K562 (cell line): ENCODE measurements around the gene BBX.
"Not testable (repeated sequence)": the region's sequence is repeated elsewhere in the genome, so short reads cannot be mapped to it uniquely, and the experiment has no call there.

Experiments used
- COPS2 ChIP-seq: fragments of 450-650 bp; conservative IDR thresholded peaks from 2 replicates; pipeline ENCODE4 v1.6.1; 2016; ENCODE audit warnings: mild to moderate bottlenecking, moderate library complexity
- EGR1 ChIP-seq: fragments of 450-650 bp; conservative IDR thresholded peaks from 2 replicates; pipeline ENCODE4 v1.6.1; 2017; ENCODE audit warnings: mild to moderate bottlenecking
- MAZ ChIP-seq, 2 experiments: fragments of 450-650 bp in 1 of 2; sonication (generic) in 1 of 2; formaldehyde crosslinking; IDR thresholded peaks in 1 of 2; conservative IDR thresholded peaks in 1 of 2; 2 replicates each; pipeline versions ENCODE4 v1.4.0 to v1.5.0; 2020; ENCODE audit warnings: mild to moderate bottlenecking in 1 of 2, missing genetic modification reagents in 1 of 2
- POLR2A ChIP-seq: fragments of 450-650 bp; conservative IDR thresholded peaks from 2 replicates; pipeline ENCODE4 v1.6.1; 2016
- RBBP5 ChIP-seq: fragments of 200-600 bp; sonication (generic); IDR thresholded peaks from 2 replicates; pipeline ENCODE4 v1.6.1; 2012; ENCODE audit warnings: borderline replicate concordance, mild to moderate bottlenecking, low read length, control low read depth, inconsistent platforms; ENCODE audit not compliant: insufficient read depth, poor library complexity, severe bottlenecking
- RBFOX2 ChIP-seq: fragments of 200-400 bp; formaldehyde crosslinking; IDR thresholded peaks from 2 replicates; pipeline ENCODE4 v1.6.1; 2017; ENCODE audit warnings: low read depth, mild to moderate bottlenecking, low read length, moderate library complexity
- SAP30 ChIP-seq: fragments of 200-600 bp; sonication (generic); IDR thresholded peaks from 2 replicates; pipeline ENCODE4 v1.6.1; 2012; ENCODE audit warnings: borderline replicate concordance, low read depth, mild to moderate bottlenecking, moderate library complexity, low read length, control low read depth, inconsistent platforms; ENCODE audit not compliant: insufficient read depth, poor library complexity, severe bottlenecking
- SMARCC2 ChIP-seq: fragments of 450-650 bp; IDR thresholded peaks from 2 replicates; pipeline ENCODE4 v1.6.1; 2017; ENCODE audit warnings: antibody characterized with exemption, moderate library complexity, mild to moderate bottlenecking, low read depth
- YY1 ChIP-seq, 3 experiments: IDR thresholded peaks; 2 replicates each; pipeline ENCODE4 v1.6.1; 2011; ENCODE audit warnings: low read length in 2 of 3, mild to moderate bottlenecking in 2 of 3, moderate library complexity in 2 of 3, borderline replicate concordance in 1 of 3, control low read depth in 1 of 3, low read depth in 1 of 3; ENCODE audit not compliant: insufficient read depth in 3 of 3, insufficient replicate concordance in 2 of 3, control insufficient read depth in 1 of 3, insufficient read length in 1 of 3; ENCODE audit errors: extremely low read depth in 1 of 3
- ZNF146 ChIP-seq: IDR thresholded peaks from one replicate; pipeline ENCODE4 v1.6.1; 2018; ENCODE audit warnings: missing compliant biosample characterization; ENCODE audit not compliant: unreplicated experiment
- ZNF778 ChIP-seq: fragments of 450-650 bp; formaldehyde crosslinking; IDR thresholded peaks from 2 replicates; pipeline ENCODE4 v1.4.0; 2020; ENCODE audit warnings: mild to moderate bottlenecking, moderate library complexity
- TF ChIP-seq, protein P1 (sequence below), 3 experiments: IDR thresholded peaks in 2 of 3; conservative IDR thresholded peaks in 1 of 3; 2 replicates each; pipeline ENCODE4 v1.5.1; 2011 to 2012; ENCODE audit warnings: low read length in 3 of 3, mild to moderate bottlenecking in 3 of 3, control low read depth in 2 of 3, improper control_type of control experiment in 1 of 3, inconsistent platforms in 1 of 3, low read depth in 1 of 3, mixed read lengths in 1 of 3, moderate library complexity in 1 of 3; ENCODE audit not compliant: insufficient read depth in 2 of 3
- TF ChIP-seq, protein P2 (sequence below): fragments of 150-350 bp; IDR thresholded peaks from 2 replicates; pipeline ENCODE4 v1.6.1; 2014; ENCODE audit warnings: low read depth, mild to moderate bottlenecking, low read length, borderline replicate concordance

DNA sequence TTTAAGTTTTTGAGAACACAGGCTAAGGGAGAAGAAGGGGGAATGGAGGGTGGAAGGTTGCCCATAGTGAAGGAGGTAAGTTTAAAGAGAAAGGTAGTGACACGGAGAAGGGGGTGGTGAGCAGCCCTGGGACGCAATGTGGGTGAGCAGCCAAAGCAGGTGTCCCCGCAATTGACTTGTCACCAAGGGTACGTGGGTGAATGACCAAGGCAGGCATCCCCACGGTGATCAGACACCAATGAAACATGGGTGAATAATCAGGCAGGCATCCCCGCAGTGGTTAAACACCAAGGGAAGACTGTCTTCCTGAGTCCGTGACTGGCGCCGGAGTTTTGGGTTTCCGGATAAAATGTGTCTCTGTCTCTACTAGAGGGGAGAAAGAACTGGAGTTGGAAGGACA, 48.3 kb downstream of the BBX start:
- not testable (repeated sequence) for TF ChIP-seq RBBP5; MAZ (CRISPR knock-in tag; conservative IDR thresholded peaks at IDR 0.05 in 1 of 2, IDR thresholded peaks at IDR 0.05 in 1 of 2); POLR2A; SMARCC2; COPS2; SAP30; ZNF146 (CRISPR knock-in tag); YY1 (IDR thresholded peaks at IDR 0.05; ENCODE audit: borderline replicate concordance in 1 of 3, control insufficient read depth in 1 of 3, extremely low read depth in 1 of 3, insufficient read depth in 3 of 3, insufficient read length in 1 of 3, insufficient replicate concordance in 2 of 3, low read depth in 1 of 3, low read length in 2 of 3); EGR1; RBFOX2; ZNF778 (CRISPR knock-in tag)
- TF ChIP-seq, protein P1, sequence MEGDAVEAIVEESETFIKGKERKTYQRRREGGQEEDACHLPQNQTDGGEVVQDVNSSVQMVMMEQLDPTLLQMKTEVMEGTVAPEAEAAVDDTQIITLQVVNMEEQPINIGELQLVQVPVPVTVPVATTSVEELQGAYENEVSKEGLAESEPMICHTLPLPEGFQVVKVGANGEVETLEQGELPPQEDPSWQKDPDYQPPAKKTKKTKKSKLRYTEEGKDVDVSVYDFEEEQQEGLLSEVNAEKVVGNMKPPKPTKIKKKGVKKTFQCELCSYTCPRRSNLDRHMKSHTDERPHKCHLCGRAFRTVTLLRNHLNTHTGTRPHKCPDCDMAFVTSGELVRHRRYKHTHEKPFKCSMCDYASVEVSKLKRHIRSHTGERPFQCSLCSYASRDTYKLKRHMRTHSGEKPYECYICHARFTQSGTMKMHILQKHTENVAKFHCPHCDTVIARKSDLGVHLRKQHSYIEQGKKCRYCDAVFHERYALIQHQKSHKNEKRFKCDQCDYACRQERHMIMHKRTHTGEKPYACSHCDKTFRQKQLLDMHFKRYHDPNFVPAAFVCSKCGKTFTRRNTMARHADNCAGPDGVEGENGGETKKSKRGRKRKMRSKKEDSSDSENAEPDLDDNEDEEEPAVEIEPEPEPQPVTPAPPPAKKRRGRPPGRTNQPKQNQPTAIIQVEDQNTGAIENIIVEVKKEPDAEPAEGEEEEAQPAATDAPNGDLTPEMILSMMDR (IDR thresholded peaks at IDR 0.05 in 2 of 3, conservative IDR thresholded peaks at IDR 0.05 in 1 of 3; ENCODE audit: insufficient read depth in 2 of 3, low read depth in 1 of 3, low read length in 3 of 3): not testable (repeated sequence)
- TF ChIP-seq, protein P2, sequence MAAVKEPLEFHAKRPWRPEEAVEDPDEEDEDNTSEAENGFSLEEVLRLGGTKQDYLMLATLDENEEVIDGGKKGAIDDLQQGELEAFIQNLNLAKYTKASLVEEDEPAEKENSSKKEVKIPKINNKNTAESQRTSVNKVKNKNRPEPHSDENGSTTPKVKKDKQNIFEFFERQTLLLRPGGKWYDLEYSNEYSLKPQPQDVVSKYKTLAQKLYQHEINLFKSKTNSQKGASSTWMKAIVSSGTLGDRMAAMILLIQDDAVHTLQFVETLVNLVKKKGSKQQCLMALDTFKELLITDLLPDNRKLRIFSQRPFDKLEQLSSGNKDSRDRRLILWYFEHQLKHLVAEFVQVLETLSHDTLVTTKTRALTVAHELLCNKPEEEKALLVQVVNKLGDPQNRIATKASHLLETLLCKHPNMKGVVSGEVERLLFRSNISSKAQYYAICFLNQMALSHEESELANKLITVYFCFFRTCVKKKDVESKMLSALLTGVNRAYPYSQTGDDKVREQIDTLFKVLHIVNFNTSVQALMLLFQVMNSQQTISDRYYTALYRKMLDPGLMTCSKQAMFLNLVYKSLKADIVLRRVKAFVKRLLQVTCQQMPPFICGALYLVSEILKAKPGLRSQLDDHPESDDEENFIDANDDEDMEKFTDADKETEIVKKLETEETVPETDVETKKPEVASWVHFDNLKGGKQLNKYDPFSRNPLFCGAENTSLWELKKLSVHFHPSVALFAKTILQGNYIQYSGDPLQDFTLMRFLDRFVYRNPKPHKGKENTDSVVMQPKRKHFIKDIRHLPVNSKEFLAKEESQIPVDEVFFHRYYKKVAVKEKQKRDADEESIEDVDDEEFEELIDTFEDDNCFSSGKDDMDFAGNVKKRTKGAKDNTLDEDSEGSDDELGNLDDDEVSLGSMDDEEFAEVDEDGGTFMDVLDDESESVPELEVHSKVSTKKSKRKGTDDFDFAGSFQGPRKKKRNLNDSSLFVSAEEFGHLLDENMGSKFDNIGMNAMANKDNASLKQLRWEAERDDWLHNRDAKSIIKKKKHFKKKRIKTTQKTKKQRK: not testable (repeated sequence)
